ENCODE measurements around the gene TRAM2.

DNA sequence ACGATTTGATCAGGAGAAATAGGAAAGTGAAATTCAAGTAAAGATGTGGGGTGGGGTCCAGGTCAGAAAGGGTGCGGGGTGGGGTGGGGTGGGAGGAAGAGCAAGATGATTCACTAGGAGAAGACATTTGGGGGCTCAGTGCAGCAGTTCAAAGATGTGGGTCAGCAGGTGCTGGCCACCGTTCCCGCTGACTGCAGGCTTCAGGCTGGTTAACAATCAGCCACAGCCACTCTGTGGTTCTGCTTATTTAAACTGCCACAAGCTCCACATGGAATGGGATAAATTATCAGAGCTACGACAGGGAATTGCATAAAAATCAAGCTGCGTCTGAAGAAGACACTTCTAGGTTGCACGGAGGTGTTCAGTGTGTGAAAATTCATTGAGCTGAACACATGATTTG lies 49.4 kb downstream of the TRAM2 start:
- TF ChIP-seq, protein P1, sequence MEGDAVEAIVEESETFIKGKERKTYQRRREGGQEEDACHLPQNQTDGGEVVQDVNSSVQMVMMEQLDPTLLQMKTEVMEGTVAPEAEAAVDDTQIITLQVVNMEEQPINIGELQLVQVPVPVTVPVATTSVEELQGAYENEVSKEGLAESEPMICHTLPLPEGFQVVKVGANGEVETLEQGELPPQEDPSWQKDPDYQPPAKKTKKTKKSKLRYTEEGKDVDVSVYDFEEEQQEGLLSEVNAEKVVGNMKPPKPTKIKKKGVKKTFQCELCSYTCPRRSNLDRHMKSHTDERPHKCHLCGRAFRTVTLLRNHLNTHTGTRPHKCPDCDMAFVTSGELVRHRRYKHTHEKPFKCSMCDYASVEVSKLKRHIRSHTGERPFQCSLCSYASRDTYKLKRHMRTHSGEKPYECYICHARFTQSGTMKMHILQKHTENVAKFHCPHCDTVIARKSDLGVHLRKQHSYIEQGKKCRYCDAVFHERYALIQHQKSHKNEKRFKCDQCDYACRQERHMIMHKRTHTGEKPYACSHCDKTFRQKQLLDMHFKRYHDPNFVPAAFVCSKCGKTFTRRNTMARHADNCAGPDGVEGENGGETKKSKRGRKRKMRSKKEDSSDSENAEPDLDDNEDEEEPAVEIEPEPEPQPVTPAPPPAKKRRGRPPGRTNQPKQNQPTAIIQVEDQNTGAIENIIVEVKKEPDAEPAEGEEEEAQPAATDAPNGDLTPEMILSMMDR (IDR thresholded peaks at IDR 0.05; ENCODE audit: low read length) = no peak
- TF ChIP-seq EZH2 (IDR thresholded peaks at IDR 0.05; ENCODE audit: borderline replicate concordance, low read length) = no peak

Data from OCI-LY1 (cell line).